ENCODE measurements around the gene SKIC2.

SKIC2 gene

GRCh38 chr6:31961616-31962015, 2.6 kb downstream of the SKIC2 start:
- Histone ChIP-seq H3K36me3 (ENCODE audit: insufficient read depth, low read length) (peaks cover 73% of the 10 kb centered on the region), H3K9me3 (ENCODE audit: low read length) (no peaks in the 10 kb centered on the region), H3K4me3 (ENCODE audit: low read depth in 1 of 2, low read length in 2 of 2) (no peak overlapping the region), H3K27me3 (ENCODE audit: control insufficient read depth in 1 of 2, insufficient read depth in 2 of 2, low read length in 2 of 2) (no peaks in the 10 kb centered on the region), H3K9ac (ENCODE audit: low read length) (no peak overlapping the region), H3K4me1 (ENCODE audit: insufficient read depth, low read length) (peaks cover 22% of the 10 kb centered on the region), H3K27ac (ENCODE audit: low read depth, low read length) (no peak overlapping the region)

DNA sequence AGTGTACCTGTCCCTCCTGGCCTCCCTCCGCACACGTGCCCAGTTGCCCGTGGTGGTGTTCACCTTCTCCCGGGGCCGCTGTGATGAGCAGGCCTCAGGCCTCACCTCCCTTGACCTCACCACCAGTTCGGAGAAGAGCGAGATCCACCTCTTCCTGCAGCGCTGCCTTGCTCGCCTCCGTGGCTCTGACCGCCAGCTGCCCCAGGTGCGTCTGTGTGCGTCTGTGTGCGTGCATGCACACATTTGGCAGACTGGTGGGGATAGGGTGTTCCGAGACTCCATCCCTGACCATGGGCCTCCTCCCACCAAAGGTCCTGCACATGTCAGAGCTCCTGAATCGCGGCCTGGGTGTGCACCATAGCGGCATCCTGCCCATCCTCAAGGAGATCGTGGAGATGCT, 4.9 kb downstream of the SKIC2 start:
- Histone ChIP-seq H3K9ac (ENCODE audit: low read length) (no peak overlapping the region), H3K27me3 (ENCODE audit: control insufficient read depth in 1 of 2, insufficient read depth in 2 of 2, low read length in 2 of 2) (no peaks in the 10 kb centered on the region), H3K27ac (ENCODE audit: low read depth, low read length) (no peak overlapping the region), H3K36me3 (ENCODE audit: insufficient read depth, low read length) (peaks cover 86% of the 10 kb centered on the region), H3K4me1 (ENCODE audit: insufficient read depth, low read length) (peaks cover 8% of the 10 kb centered on the region), H3K4me3 (ENCODE audit: low read depth in 1 of 2, low read length in 2 of 2) (no peak overlapping the region), H3K9me3 (ENCODE audit: low read length) (no peaks in the 10 kb centered on the region)

DNA sequence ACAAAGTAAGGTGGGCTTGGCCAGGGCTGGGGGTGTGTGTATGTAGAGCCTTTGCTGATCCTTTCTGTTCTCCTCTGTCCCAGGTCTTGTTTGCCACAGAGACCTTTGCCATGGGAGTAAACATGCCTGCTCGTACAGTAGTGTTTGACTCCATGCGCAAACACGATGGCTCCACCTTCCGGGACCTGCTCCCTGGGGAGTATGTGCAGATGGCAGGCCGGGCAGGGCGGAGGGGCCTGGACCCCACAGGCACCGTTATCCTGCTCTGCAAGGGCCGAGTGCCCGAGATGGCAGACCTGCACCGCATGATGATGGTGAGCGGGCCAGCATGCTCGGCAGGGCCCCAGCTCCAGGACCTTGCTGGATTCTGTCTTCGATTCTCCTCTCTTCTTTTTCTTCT, 6.7 kb downstream of the SKIC2 start:
- Histone ChIP-seq H3K4me3 (ENCODE audit: low read depth in 1 of 2, low read length in 2 of 2) (no peak overlapping the region), H3K27ac (ENCODE audit: low read depth, low read length) (no peak overlapping the region), H3K36me3 (ENCODE audit: insufficient read depth, low read length) (peaks cover 96% of the 10 kb centered on the region), H3K9me3 (ENCODE audit: low read length) (no peaks in the 10 kb centered on the region), H3K27me3 (ENCODE audit: control insufficient read depth in 1 of 2, insufficient read depth in 2 of 2, low read length in 2 of 2) (no peaks in the 10 kb centered on the region), H3K4me1 (ENCODE audit: insufficient read depth, low read length) (peaks cover under 1% of the 10 kb centered on the region), H3K9ac (ENCODE audit: low read length) (no peak overlapping the region)

DNA sequence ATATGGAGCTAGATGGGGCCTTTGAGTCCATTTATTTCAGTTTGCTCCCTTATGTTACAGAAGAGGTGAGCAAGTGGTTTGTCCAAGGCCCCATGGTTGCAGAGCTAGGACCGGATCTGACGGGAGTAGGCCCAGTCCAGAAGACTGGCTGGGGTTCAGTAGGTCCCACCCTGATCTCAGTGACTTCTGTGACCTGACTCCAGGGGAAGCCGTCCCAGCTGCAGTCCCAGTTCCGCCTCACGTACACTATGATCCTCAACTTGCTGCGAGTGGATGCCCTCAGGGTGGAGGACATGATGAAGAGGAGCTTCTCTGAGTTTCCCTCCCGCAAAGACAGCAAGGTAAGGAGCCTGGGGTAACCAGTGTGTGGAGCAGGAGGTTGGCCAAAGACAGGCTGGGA, 7.5 kb downstream of the SKIC2 start:
- peaks cover 88% of the 10 kb centered on the region for H3K36me3 ChIP-seq (ENCODE audit: insufficient read depth, low read length)
- no peaks in the 10 kb centered on the region for H3K27me3 ChIP-seq (ENCODE audit: control insufficient read depth in 1 of 2, insufficient read depth in 2 of 2, low read length in 2 of 2)
- peaks cover 8% of the 10 kb centered on the region for H3K4me1 ChIP-seq (ENCODE audit: insufficient read depth, low read length)
- no peak overlapping the region for H3K4me3 ChIP-seq (ENCODE audit: low read depth in 1 of 2, low read length in 2 of 2)
- H3K27ac ChIP-seq (ENCODE audit: low read depth, low read length) = no peak overlapping the region
- H3K9ac ChIP-seq (ENCODE audit: low read length) = no peak overlapping the region
- no peaks in the 10 kb centered on the region for H3K9me3 ChIP-seq (ENCODE audit: low read length)

DNA sequence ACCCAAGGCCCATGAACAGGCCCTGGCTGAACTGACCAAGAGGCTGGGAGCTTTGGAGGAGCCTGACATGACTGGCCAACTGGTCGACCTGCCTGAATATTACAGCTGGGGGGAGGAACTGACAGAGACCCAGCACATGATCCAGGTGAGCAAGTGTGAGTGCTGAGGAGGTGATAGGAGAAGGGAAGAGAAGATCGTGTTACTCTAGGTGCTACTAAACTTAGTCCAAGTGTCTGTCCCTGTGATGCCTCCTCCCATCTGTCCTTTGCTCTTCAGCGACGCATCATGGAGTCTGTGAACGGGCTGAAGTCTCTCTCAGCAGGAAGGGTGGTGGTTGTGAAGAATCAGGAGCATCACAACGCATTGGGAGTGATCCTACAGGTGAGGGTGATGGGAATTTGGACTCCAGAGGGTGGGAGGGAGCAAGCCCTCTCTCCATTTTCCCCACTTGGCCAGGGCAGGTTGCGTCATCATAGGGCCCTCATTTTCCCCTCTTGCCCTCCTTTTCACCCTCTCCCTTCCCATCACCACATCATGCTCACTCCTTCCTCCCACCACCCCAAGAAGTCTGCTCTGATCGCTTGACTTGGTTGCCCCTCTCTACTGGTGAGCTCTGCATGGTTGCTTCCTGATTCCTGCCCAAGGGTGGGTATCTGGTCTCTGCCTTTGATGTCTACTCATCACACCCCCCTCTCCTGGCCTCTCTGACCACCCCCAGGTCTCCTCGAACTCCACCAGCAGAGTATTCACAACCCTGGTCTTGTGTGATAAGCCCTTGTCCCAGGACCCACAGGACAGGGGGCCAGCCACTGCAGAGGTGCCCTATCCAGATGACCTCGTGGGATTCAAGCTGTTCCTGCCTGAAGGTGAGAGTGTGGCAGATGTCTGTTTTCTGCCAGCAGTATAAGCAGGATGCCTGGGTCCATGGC, 8.3 kb downstream of the SKIC2 start:
- peaks cover 81% of the 10 kb centered on the region for H3K36me3 ChIP-seq (ENCODE audit: insufficient read depth, low read length)
- H3K27ac ChIP-seq (ENCODE audit: low read depth, low read length) = no peak overlapping the region
- peaks cover 11% of the 10 kb centered on the region for H3K4me1 ChIP-seq (ENCODE audit: insufficient read depth, low read length)
- H3K9ac ChIP-seq (ENCODE audit: low read length) = no peak overlapping the region
- H3K4me3 ChIP-seq (ENCODE audit: low read depth in 1 of 2, low read length in 2 of 2) = no peak overlapping the region
- no peaks in the 10 kb centered on the region for H3K9me3 ChIP-seq (ENCODE audit: low read length)
- H3K27me3 ChIP-seq (ENCODE audit: control insufficient read depth in 1 of 2, insufficient read depth in 2 of 2, low read length in 2 of 2) = no peaks in the 10 kb centered on the region

DNA sequence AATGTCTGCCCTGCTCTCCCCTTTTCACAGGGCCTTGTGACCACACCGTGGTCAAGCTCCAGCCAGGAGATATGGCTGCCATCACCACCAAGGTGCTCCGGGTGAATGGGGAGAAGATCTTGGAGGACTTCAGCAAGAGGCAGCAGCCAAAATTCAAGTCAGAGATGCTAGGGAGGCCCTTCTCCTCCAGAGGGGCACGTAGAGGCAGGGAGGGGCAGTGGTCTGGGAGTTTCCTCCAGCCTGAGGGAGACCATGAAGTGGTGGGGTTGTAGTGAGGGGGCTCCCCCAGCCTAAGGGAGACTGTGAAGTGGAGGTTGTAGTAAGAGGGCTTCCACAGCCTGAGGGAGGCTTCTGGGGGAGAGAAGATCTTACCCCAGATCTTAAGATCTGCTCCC, 8.9 kb downstream of the SKIC2 start:
- no peak overlapping the region for H3K27ac ChIP-seq (ENCODE audit: low read depth, low read length)
- H3K36me3 ChIP-seq (ENCODE audit: insufficient read depth, low read length) = peaks cover 74% of the 10 kb centered on the region
- H3K9ac ChIP-seq (ENCODE audit: low read length) = no peak overlapping the region
- peaks cover 15% of the 10 kb centered on the region for H3K4me1 ChIP-seq (ENCODE audit: insufficient read depth, low read length)
- H3K9me3 ChIP-seq (ENCODE audit: low read length) = no peaks in the 10 kb centered on the region
- H3K27me3 ChIP-seq (ENCODE audit: control insufficient read depth in 1 of 2, insufficient read depth in 2 of 2, low read length in 2 of 2) = no peaks in the 10 kb centered on the region
- H3K4me3 ChIP-seq (ENCODE audit: low read depth in 1 of 2, low read length in 2 of 2) = no peak overlapping the region

DNA sequence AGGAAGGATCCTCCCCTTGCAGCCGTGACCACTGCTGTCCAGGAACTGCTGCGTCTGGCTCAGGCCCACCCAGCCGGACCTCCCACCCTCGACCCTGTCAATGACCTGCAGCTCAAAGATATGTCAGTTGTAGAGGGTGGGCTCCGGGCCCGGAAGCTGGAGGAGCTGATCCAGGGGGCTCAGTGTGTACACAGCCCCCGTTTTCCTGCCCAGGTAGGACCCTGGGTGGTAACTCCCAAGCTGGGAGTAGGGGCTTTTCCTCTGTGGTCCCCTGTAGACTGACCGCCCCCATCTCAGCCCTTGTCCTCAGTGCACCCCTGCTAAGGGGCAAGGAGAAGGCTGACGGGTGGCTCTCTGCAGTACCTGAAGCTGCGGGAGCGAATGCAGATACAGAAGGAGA, 9.4 kb downstream of the SKIC2 start:
- Histone ChIP-seq H3K4me1 (ENCODE audit: insufficient read depth, low read length) (peaks cover 19% of the 10 kb centered on the region), H3K4me3 (ENCODE audit: low read depth in 1 of 2, low read length in 2 of 2) (no peak overlapping the region), H3K27me3 (ENCODE audit: control insufficient read depth in 1 of 2, insufficient read depth in 2 of 2, low read length in 2 of 2) (no peaks in the 10 kb centered on the region), H3K9ac (ENCODE audit: low read length) (no peak overlapping the region), H3K9me3 (ENCODE audit: low read length) (no peaks in the 10 kb centered on the region), H3K27ac (ENCODE audit: low read depth, low read length) (no peak overlapping the region), H3K36me3 (ENCODE audit: insufficient read depth, low read length) (peaks cover 70% of the 10 kb centered on the region)

DNA sequence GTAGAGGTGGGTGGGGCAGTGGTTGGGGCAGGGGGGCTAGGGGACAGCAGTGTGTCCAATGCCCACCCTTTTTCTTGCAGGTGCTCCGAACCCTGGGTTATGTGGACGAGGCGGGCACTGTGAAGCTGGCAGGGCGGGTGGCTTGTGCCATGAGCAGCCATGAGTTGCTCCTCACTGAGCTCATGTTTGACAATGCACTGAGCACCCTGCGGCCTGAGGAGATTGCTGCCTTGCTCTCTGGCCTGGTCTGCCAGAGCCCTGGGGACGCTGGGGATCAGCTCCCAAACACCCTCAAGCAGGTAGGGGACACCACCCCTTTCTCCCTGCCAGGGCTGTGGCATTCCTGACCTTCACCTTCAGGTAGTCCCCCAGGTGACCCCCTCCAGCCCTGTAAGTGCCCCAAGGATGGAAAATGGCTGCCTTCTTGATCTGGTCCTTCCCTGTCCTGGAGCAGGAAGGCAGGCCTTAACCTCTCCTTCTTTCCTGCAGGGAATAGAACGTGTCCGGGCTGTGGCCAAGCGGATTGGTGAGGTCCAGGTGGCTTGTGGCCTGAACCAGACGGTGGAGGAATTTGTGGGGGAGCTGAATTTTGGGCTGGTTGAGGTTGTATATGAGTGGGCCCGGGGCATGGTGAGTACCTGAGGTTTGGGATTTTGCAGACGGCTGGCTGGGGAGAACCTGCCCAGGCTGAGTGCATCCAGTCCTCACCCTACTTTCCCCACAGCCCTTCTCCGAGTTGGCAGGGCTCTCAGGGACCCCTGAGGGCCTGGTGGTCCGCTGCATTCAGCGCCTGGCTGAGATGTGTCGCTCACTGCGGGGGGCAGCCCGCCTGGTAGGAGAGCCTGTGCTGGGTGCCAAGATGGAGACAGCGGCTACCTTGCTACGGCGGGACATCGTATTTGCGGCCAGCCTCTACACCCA, 10.1 kb downstream of the SKIC2 start:
- Histone ChIP-seq H3K4me3 (ENCODE audit: low read depth in 1 of 2, low read length in 2 of 2) (no peak overlapping the region), H3K4me1 (ENCODE audit: insufficient read depth, low read length) (peaks cover 25% of the 10 kb centered on the region), H3K9me3 (ENCODE audit: low read length) (no peaks in the 10 kb centered on the region), H3K9ac (ENCODE audit: low read length) (no peak overlapping the region), H3K27me3 (ENCODE audit: control insufficient read depth in 1 of 2, insufficient read depth in 2 of 2, low read length in 2 of 2) (no peaks in the 10 kb centered on the region), H3K36me3 (ENCODE audit: insufficient read depth, low read length) (peaks cover 63% of the 10 kb centered on the region), H3K27ac (ENCODE audit: low read depth, low read length) (no peak overlapping the region)

DNA sequence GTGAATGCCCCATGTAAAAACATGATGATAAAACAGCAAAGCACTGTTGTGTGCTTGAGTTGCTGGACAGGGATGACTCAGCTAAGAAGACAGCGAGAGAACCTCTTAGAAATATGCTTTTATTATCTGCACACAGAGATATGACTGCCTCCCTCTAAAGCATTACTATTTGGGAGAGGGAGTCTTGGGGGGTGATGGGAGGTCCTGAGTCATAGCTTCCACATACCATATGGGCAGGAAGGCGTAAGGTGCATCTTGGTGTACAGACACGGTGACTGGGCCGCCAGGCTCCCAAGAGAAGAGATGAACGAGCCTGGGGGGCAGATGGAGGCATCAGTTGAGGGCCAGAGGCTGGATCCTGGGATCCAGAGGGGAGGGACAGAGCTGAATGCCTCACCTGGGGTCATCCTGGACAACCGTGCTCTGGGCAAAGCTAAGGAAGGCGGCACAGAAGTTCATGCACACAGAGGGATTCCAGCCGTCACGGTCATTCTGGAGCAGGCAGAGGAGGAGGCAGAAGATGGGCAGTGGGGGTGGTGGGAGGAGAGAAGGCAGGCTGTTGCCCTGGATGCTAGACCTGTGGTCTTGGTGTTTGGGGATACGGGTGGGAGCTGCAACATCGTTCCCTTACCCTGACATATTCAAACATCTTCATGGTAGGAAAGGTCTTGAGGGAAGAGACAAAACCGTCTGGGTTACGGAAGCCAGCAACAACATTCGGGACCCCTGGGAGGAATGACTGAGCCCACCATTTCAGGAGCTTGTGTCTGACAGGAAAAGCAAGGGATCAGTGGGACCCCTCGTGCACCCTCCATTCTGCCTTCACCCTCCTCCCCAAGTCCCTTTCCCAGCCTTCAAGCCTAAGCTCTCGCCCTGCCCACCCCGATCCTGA, 11.0 kb downstream of the SKIC2 start:
- Histone ChIP-seq H3K4me3 (ENCODE audit: low read depth in 1 of 2, low read length in 2 of 2) (no peak overlapping the region), H3K27ac (ENCODE audit: low read depth, low read length) (peak overlapping the region; percentile 82), H3K9me3 (ENCODE audit: low read length) (no peaks in the 10 kb centered on the region), H3K9ac (ENCODE audit: low read length) (no peak overlapping the region), H3K4me1 (ENCODE audit: insufficient read depth, low read length) (peaks cover 25% of the 10 kb centered on the region), H3K36me3 (ENCODE audit: insufficient read depth, low read length) (peaks cover 54% of the 10 kb centered on the region), H3K27me3 (ENCODE audit: control insufficient read depth in 1 of 2, insufficient read depth in 2 of 2, low read length in 2 of 2) (no peaks in the 10 kb centered on the region)

DNA sequence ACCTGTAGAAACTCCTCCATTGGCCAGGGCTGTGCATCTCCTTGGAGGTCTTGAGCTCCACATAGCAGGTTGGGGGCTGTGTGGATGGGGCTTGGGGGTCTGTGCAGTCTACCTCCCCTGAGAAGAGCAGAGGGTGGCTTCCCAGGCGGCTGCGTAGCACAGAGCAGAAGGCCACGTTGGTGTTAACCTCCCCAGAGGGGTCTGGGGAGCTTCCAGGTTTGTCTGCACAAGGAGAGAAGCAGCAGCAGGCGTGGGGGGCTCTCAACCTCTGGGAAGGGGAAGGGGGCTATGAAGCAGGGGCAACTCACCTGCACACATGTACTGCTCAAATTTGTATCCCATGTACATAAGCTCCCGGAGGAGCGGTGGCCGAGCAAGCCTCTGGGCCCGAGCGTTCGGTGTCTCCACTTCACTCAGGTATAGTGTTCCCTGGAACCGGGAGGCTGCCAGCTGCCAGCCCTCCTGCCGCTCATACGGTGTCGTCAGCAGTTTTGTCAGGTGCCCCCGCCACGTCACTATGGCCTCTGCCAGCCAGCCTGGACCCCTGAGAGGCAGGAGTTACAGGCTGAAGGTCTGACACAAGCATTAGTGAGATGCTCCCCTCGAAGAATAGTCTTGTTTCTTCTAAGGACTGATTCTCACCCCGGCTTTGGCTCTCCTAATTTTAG, 11.8 kb downstream of the SKIC2 start:
- Histone ChIP-seq H3K27me3 (ENCODE audit: control insufficient read depth in 1 of 2, insufficient read depth in 2 of 2, low read length in 2 of 2) (no peaks in the 10 kb centered on the region), H3K9me3 (ENCODE audit: low read length) (no peaks in the 10 kb centered on the region), H3K4me3 (ENCODE audit: low read depth in 1 of 2, low read length in 2 of 2) (peak overlapping the region; percentile 14 to 72), H3K27ac (ENCODE audit: low read depth, low read length) (peak overlapping the region; percentile 82), H3K9ac (ENCODE audit: low read length) (peak overlapping the region; percentile 88), H3K4me1 (ENCODE audit: insufficient read depth, low read length) (peaks cover 25% of the 10 kb centered on the region), H3K36me3 (ENCODE audit: insufficient read depth, low read length) (peaks cover 46% of the 10 kb centered on the region)
